GM21528 (cell line): ENCODE data around the gene PRAC2.

Source experiments
- ATAC-seq: cut with Tn5 transposase; IDR thresholded peaks from one replicate; pipeline ENCODE4 v1.9.1; 2021; ENCODE audit warnings: mild to moderate bottlenecking, moderate library complexity; ENCODE audit not compliant: unreplicated experiment, low FRiP score

The PRAC2 gene

GRCh38 chr17:48752399-48753288 is 29.7 kb downstream of the PRAC2 start:
- ATAC-seq, result no peak

- no peak for ATAC-seq
These were observed 31.0 kb downstream of the PRAC2 start for GRCh38 chr17:48753794-48754499.

- ATAC-seq, result no peak
These were observed 31.7 kb downstream of the PRAC2 start for GRCh38 chr17:48754500-48755261.

DNA sequence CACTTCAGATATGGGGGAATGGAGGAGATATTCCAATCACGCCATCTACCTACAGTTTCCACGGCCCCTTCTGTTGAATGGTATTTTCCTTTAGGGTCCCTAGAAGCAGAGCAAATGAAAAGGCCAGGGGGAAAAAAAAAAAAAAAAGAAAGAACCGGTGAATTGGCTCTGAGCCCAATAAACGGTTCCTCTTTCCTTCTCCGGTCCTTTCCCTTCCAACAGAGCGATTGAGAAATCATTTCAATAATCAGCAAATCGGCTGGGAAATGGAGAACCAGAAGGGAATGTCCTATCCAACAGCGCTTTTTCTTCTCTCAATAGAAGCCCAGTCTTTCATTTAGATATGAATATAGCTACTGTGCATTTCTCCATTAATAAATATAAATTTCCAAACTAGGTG is 32.4 kb downstream of the PRAC2 start:
- no peak for ATAC-seq

DNA sequence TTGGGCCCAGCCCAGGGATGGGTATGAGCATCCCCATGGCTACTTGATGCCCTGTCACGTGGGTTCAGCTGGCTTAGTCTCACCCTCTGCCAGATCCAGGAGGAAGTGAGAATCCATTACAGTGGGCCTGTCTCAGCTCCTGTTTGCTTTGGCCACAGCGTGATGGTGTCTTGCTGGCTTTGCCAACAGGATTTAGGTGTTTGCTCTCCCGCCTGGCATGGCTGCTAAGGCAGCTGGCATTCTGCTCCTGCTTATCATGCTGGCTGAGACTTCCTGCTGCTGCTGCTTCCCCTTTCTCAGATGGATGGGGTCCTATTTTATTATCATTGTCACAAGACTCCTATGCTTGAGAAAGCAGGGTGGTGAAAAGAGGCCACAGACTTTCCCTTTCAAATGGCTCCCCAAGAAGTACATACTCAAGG is 33.9 kb downstream of the PRAC2 start:
- no peak for ATAC-seq

DNA sequence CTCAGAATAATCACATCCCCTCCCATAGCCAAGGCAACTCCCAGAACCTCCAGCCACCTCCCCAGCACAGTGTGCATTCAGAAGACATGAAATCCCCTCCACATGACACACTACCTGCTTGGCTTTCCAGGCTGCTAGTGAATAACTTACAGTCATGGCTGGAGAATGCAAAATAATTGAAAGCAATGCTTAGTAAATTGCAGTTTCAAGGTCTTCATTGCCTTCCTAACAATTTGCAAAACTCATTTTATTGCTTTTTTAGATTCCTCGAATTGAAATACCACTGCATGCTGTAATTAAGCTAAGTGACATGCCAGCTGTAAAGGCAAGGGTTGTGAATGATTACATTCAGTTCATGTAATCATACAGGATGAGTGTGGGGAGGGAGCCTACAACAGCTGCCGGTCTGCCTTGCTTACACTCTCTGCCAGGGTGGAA is 34.6 kb downstream of the PRAC2 start:
- no peak for ATAC-seq

- no peak for ATAC-seq
These were observed 36.3 kb downstream of the PRAC2 start for GRCh38 chr17:48759288-48759687.

DNA sequence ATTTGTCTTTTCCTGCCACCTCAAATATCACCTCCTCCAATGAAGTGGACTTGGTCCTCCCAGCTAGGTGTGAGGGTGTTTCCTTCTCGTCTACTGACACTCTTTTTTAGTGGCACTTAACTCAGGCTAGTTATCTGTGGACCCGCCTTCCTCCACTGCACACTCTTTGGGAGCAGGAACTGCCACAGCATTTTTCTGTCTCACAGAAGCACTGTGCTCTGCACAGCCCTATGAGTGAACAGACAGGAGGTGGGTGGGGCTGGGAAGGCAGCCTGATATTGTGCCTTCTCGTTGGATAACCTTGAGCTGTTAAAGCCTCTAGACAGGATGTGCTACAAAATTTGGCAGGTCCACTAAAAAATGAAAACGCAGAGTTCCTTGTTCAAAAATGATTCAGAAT is 37.4 kb downstream of the PRAC2 start:
- ATAC-seq, result no peak

DNA sequence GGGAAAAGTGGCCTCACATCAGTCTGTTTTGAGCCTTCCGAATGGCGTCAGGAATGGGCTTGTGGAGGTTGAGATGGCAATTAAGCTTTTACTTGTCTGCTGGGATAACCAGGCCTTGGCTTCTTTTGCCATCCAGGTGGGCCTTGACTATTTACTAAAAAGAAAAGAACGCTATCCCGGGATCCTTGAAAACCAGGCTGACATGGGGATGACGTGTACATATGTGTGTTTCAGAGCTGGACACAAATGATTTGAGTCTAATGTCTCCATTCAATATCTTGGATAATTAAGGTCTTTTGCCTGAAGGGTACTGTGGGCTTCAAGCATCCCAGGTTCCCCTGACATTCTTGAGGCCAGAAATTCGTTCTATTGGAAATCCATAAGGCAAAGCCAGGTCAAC is 38.1 kb downstream of the PRAC2 start:
- ATAC-seq, result no peak

DNA sequence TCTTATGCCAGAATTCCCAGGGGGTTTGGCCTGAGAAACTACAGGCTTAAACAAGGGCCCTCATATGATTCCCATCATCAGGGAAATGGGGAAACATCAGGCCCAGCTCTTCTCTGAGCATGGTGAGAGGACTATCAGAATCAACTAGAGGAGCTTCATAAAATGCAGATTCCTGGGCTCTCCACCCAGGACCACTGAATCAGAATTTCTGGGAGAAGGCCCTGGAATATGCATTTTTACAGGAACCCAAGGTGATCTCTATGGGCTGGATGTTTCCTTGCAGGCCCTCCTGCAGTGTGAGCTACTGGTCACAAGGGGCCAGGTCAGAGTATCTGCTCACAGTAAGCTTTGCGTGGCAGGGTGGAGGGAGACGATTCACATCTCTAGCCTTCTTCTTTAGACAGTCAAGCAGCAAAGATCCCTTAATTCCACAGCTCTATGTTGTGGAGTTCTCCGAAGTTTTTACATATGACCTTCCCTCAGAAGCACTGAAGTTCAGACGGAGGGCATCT is 44.3 kb downstream of the PRAC2 start:
- ATAC-seq, result no peak

GRCh38 chr17:48769009-48769675 is 46.2 kb downstream of the PRAC2 start:
- no peak for ATAC-seq

DNA sequence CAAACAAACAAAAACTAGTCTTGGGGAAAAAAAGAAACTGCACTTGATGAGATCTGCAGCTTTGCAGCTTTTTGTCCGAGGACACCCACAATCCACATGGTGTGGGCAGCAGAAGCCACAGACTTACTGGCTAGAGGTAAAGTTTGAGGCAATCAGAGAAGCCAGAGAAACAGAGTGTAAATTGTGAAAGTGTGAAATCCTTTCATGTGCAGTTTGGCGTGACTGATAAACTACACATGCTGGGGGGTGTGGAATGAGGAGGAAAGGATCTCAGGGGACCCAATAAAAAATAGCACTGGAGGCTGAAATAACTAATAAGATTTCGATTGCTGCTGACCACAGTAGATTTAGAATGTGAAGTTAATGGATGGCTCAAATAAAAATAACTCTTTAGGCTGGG is 48.0 kb downstream of the PRAC2 start:
- ATAC-seq, result no peak

DNA sequence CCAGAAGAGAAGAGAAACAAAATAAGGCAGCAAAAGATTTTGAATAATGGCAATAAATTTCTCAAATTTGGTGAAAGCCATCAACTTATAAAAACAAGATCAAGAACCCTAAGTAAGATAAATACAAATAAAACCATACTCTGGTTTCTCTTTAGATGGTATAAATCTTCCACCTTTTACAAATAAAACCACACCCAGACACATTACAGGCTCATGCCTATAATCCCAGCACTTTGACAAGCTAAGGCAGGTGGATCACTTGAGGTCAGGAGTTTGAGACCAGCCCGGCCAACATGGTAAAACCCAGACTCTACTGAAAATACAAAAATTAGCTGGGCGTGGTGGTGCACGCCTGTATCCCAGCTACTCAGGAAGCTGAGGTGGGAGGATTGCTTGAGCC is 50.3 kb downstream of the PRAC2 start:
- no peak for ATAC-seq
